ENCODE data around the gene TAP1. TPM values are rescaled to one million over a fixed set of nuclear protein-coding genes. Genes with fewer than 3 reads are reported as not detected.
A peak's percentile ranks its signal among the peaks of the same experiment; 100 is the strongest.

Gene TAP1
- total and polyA plus RNA-seq, 2 of the 4 experiments (the other 2 are of a cell fraction) = 20.1 to 27.6 TPM

DNA sequence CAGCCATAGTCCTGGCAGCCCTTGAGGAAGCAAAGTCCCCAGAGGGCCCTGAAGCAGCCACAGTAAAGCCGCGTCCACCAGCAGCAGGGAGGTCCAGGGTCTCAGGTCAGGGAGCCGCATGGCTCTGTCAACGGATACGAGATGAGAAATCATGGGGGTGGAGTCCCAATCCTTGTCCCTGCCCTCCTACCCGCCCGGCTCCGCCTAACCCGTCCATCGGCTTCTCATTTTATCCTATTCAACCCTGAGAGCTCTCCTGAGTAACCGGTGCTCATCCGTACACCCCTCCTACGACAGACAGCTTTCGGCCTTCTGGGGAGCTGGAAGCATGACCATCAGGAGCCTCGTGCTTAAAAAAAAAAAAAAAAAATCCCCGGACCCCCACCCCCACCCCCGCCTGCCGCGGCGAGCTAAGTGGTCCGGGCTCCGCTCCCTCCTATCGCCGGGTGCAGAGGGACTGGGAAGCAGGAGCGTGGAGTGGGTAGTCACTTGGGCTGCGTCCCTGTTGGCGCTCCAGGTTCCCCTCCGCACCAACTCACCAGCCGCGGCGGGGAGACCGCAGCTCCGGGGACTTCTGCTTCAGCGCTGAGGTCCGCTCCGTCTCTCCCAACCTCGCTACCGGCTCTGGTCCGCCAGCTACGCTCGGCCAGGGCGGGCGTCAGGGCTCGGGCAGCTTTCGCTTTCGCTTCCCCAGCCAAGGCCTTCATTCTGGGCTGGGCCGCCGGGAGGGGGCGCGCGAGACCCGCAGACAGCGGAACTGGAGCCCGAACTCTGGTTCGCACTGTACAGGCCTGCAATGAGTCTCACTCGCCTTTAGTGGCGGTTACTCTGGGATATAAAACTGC, 15.2 kb downstream of the TAP1 start, which contains the start of gene TAP2:
Gene TAP2, minus strand, starts transcription at position 626 of the 845 bp plus-strand sequence. Its CDS starts 506 bp downstream, at position 120.
- 0% methylated on average over 17 of the region's 57 CpGs; no CpG with 5 or more reads in 1 of the 2 experiments for WGBS, 2 experiments (ENCODE audit: extremely low coverage in 2 of 2, insufficient read length in 1 of 2)
- TF ChIP-seq MAFK (IDR thresholded peaks at IDR 0.05; ENCODE audit: low read depth, low read length) (no peak), RAD21 (IDR thresholded peaks at IDR 0.05; ENCODE audit: low read length) (peak; percentile 91), POLR2A (IDR thresholded peaks at IDR 0.05; ENCODE audit: low read depth, low read length) (peak; percentile 58; the same call in 1 of the 2 replicates), CEBPB (IDR thresholded peaks at IDR 0.05; ENCODE audit: low read depth, low read length) (peak; percentile 36), BHLHE40 (IDR thresholded peaks at IDR 0.05; ENCODE audit: low read depth, low read length) (no peak), MXI1 (IDR thresholded peaks at IDR 0.05; ENCODE audit: borderline replicate concordance, low read depth, low read length) (peak; percentile 54; the same call in 1 of the 2 replicates), FOS (IDR thresholded peaks at IDR 0.05; ENCODE audit: low read depth, low read length) (no peak), SMC3 (IDR thresholded peaks at IDR 0.05; ENCODE audit: low read depth, low read length) (peak; percentile 91), MAZ (IDR thresholded peaks at IDR 0.05; ENCODE audit: borderline replicate concordance, low read depth, low read length) (peak; percentile 59; the same call in 1 of the 2 replicates)
- TF ChIP-seq, protein P1, sequence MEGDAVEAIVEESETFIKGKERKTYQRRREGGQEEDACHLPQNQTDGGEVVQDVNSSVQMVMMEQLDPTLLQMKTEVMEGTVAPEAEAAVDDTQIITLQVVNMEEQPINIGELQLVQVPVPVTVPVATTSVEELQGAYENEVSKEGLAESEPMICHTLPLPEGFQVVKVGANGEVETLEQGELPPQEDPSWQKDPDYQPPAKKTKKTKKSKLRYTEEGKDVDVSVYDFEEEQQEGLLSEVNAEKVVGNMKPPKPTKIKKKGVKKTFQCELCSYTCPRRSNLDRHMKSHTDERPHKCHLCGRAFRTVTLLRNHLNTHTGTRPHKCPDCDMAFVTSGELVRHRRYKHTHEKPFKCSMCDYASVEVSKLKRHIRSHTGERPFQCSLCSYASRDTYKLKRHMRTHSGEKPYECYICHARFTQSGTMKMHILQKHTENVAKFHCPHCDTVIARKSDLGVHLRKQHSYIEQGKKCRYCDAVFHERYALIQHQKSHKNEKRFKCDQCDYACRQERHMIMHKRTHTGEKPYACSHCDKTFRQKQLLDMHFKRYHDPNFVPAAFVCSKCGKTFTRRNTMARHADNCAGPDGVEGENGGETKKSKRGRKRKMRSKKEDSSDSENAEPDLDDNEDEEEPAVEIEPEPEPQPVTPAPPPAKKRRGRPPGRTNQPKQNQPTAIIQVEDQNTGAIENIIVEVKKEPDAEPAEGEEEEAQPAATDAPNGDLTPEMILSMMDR (conservative IDR thresholded peaks at IDR 0.05; ENCODE audit: low read depth, low read length) = peak; percentile 98
- TF ChIP-seq, protein P2, sequence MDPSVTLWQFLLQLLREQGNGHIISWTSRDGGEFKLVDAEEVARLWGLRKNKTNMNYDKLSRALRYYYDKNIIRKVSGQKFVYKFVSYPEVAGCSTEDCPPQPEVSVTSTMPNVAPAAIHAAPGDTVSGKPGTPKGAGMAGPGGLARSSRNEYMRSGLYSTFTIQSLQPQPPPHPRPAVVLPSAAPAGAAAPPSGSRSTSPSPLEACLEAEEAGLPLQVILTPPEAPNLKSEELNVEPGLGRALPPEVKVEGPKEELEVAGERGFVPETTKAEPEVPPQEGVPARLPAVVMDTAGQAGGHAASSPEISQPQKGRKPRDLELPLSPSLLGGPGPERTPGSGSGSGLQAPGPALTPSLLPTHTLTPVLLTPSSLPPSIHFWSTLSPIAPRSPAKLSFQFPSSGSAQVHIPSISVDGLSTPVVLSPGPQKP (IDR thresholded peaks at IDR 0.05; ENCODE audit: borderline replicate concordance, low read depth, low read length) = no peak
- TF ChIP-seq, protein P3, sequence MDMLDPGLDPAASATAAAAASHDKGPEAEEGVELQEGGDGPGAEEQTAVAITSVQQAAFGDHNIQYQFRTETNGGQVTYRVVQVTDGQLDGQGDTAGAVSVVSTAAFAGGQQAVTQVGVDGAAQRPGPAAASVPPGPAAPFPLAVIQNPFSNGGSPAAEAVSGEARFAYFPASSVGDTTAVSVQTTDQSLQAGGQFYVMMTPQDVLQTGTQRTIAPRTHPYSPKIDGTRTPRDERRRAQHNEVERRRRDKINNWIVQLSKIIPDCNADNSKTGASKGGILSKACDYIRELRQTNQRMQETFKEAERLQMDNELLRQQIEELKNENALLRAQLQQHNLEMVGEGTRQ (IDR thresholded peaks at IDR 0.05; ENCODE audit: low read depth, low read length) = no peak

More for the DNA sequence above, 15.2 kb downstream of the TAP1 start, which contains the start of gene TAP2:
- Histone ChIP-seq H2BK20ac (ENCODE audit: low read depth, low read length) (no peak within 1 kb of the TSS), H3K27me3 (ENCODE audit: control insufficient read depth, insufficient read depth, low read length) (no peaks in the 10 kb centered on the region), H3K14ac (replicated peaks; ENCODE audit: low read depth, low read length) (peak within 1 kb of the TSS; percentile 72), H4K91ac (ENCODE audit: insufficient read depth, low read depth, low read length) (no peak within 1 kb of the TSS; the same call in 1 of the 2 replicates), H3K9me3 (ENCODE audit: control insufficient read depth, insufficient read depth, low read length) (no peaks in the 10 kb centered on the region), H4K5ac (ENCODE audit: low read depth, low read length) (no peak within 1 kb of the TSS), H2AK9ac (replicated peaks; ENCODE audit: low read depth, low read length, poor library complexity) (peak within 1 kb of the TSS; percentile 90), H4K8ac (ENCODE audit: low read depth in 2 of 2, low read length in 2 of 2) (peak within 1 kb of the TSS; percentile 33 to 77; a peak in 2 of 4 replicates), H2AK5ac (ENCODE audit: low read depth, low read length) (peak within 1 kb of the TSS; percentile 36; the same call in 1 of the 2 replicates), H3K9me1 (ENCODE audit: insufficient read depth, low read length) (peaks cover 4% of the 10 kb centered on the region; the same call in 1 of the 2 replicates), H3K27ac (ENCODE audit: insufficient read depth, low read length) (peak within 1 kb of the TSS; percentile 89), H4K20me1 (ENCODE audit: insufficient read depth, low read length) (no peaks in the 10 kb centered on the region), H3K23ac (ENCODE audit: low read depth, low read length) (peak within 1 kb of the TSS; percentile 72; the same call in 1 of the 2 replicates), H2AFZ (replicated peaks; ENCODE audit: low read length, poor library complexity) (peak within 1 kb of the TSS; percentile 98), H3K9ac (ENCODE audit: low read depth, low read length) (peak within 1 kb of the TSS; percentile 83), H2BK5ac (ENCODE audit: low read depth, low read length, poor library complexity, severe bottlenecking) (peak within 1 kb of the TSS; percentile 89), H2BK120ac (ENCODE audit: low read depth, low read length) (peak within 1 kb of the TSS; percentile 73; the same call in 1 of the 2 replicates), H3K4ac (ENCODE audit: low read depth, low read length) (peak within 1 kb of the TSS; percentile 85), H2BK15ac (ENCODE audit: low read depth, low read length) (no peak within 1 kb of the TSS), H3K4me2 (ENCODE audit: low read depth, low read length) (peak within 1 kb of the TSS; percentile 78), H3K4me3 (ENCODE audit: insufficient read depth, low read depth, low read length) (peak within 1 kb of the TSS; percentile 89), H3K79me1 (ENCODE audit: low read depth in 1 of 2, low read length in 2 of 2) (peaks cover 2 to 20% of the 10 kb centered on the region in 2 experiments; a peak in 2 of 4 replicates), H3K36me3 (ENCODE audit: control insufficient read depth, insufficient read depth, low read length) (peaks cover 12% of the 10 kb centered on the region), H3K18ac (ENCODE audit: low read depth, low read length) (peak within 1 kb of the TSS; percentile 38; the same call in 1 of the 2 replicates), H3K4me1 (ENCODE audit: control insufficient read depth, insufficient read depth, low read length) (peaks cover 7% of the 10 kb centered on the region), H3K56ac (ENCODE audit: extremely low read depth, insufficient read depth, low read length) (no peak within 1 kb of the TSS)
- DNase-seq = peak; percentile 89
- intact Hi-C loops (cut with micrococcal nuclease) (loop anchor here (1.0 kb wide), 3 partner anchors 16 to 115 kb away; partner anchors contain the start of genes HLA-DMA and PSMB9), dilution Hi-C loops (cut with HindIII; ENCODE audit: low sequenced_read_pairs, unreplicated experiment) (no loop called here), in situ Hi-C loops (cut with MboI; ENCODE audit: low sequenced_read_pairs) (no loop called here)
- BruUV-seq (replicated peaks) = no TSS peak
- peak; percentile 96 for ATAC-seq (ENCODE audit: low read depth)
- CTCF ChIA-PET = interaction anchor here (0.6 to 2.7 kb wide), 19 partner anchors 10 to 134 kb away, joined by 3 to 44 read pairs (median 6); partner anchors contain the start of genes PSMB9 and TAP1
- POLR2A ChIA-PET (ENCODE audit: unreplicated experiment) = interaction anchor here (0.6 to 1.2 kb wide), 7 partner anchors 16 to 745 kb away, joined by 5 to 13 read pairs (median 6); partner anchors contain the start of genes PSMB9 and TAP1
